Fibroblast of villous mesenchyme (primary cell): Measurements from ENCODE around the gene CIAO2B. TPM values are rescaled to one million over a fixed set of nuclear protein-coding genes. Genes with fewer than 3 reads are reported as not detected.

ENCODE experiments used
- DNase-seq: peaks from one replicate; pipeline ENCODE4 v3.0.0-alpha.2; 2010; ENCODE audit warnings: low read depth
- H3K4me3 ChIP-seq: 2 replicates; pipeline ENCODE4 v1.5.1; 2011; ENCODE audit warnings: low read depth, mild to moderate bottlenecking, low read length
- CTCF ChIP-seq: IDR thresholded peaks from 2 replicates; pipeline ENCODE4 v1.5.1; 2012; ENCODE audit warnings: low read depth, mild to moderate bottlenecking, low read length; ENCODE audit not compliant: insufficient read depth
- total RNA-seq: library from RNA; depleted of rRNA; stranded (reverse); fragments of >200 nt; gene quantifications from 2 replicates; pipeline ENCODE4 v1.2.3, GENCODE V29; 2012

Gene CIAO2B
- total RNA-seq, 1 donor, result 136 TPM

DNA sequence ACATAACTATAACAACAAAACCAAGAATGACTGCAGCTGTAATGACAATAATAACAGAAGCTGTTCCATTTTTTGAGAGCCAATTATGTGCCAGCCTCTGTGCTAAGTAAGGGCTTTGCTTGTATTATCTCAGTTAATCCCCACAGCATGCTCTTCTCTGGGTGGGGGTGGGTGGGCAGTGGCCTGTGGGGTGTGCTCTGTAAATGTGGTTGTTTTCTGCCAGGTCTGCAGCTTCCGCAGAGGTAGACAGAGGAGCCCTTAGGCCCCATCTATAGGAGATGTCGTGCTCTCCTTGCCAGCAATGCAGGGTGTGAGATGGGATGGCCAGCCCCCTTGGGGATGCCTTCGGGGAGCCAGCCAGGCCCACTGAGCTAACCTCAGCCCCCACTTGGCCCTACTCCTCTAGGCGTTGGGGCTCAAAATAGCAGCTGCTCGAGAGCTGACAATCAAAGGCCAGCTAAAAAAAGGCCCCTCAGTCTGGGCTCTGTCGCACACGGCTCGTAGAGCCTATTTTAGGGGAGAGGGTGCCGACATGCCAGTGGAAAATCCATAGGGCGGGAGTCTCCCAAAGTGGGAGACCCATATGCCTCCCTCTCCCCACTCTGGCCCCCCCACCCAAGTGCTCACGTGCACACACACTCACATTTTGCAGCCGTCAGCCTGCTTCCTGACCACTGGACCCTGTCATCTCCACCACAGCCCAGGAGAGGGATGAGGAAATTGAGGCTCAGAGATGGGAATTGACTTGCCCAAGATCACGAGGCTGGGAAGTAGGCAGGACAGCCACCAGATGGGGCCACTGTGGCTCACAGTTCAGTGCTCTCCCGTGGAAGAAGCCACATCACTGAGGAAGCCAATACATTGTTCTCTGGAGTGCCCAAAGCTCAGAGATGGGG, 31.3 kb downstream of the CIAO2B start:
- H3K4me3 ChIP-seq, result no peak overlapping the region
- TF ChIP-seq CTCF, result no peak
- DNase-seq, result no peak

DNA sequence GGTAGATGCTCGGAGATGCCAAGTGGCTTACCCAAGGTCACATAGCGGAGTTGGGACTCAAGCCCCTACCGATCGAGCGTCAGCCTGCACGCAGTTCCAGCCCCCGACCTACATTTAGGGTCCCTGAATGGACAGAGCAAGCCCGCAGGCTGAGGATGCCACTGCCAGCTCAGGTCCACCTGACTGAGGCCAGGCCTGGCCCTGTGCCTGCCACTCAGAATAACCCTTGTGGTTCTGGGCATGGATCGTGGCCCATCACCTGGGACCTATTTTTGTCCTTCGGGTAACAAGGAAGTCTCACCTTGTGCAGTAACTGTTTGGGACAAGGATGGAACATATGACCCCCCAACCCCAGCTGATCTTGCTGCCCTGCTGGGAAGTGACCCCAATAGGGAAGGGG, 32.6 kb downstream of the CIAO2B start:
- H3K4me3 ChIP-seq, result no peak overlapping the region
- no peak for TF ChIP-seq CTCF
- no peak for DNase-seq

- no peak for TF ChIP-seq CTCF
- no peak for DNase-seq
- H3K4me3 ChIP-seq, result no peak overlapping the region
Measured at GRCh38 chr16:66900721-66901441, 33.3 kb downstream of the CIAO2B start.

GRCh38 chr16:66899945-66900710, 34.1 kb downstream of the CIAO2B start:
- TF ChIP-seq CTCF, result no peak
- DNase-seq, result peak; percentile 93
- no peak overlapping the region for H3K4me3 ChIP-seq

DNA sequence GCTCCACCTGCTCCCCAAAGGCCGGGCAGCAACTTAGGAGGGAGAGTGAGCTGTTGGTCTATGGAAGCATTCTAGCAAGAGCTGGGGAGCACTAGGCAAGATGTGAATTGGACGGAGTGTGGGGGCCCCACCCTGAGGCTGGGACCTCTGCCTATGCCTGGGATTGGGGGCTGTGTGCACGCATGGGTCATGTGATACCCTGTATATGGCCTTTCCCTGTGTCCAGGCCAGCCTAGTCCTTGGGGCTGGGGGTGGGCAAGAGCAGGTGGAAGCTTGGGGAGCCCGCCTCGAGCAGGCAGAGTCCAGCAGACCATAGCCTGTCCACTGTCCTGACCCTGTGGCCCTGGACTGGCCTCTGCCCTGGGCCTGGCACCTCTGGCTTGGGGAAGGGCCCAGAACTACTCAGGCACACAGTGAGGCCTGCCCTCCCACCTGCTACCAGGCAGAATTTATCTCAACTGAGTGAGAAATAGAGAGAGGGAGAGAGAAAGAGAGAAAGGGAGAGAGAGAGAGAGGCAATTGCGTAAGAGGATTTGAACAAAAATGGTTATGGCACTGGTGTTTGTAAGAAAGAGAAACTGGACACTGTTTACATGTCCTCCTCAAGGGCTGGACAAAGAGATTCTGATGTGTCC, 34.8 kb downstream of the CIAO2B start:
- TF ChIP-seq CTCF, result no peak
- no peak overlapping the region for H3K4me3 ChIP-seq
- DNase-seq, result peak; percentile 88

GRCh38 chr16:66898933-66899309, 35.3 kb downstream of the CIAO2B start:
- no peak overlapping the region for H3K4me3 ChIP-seq
- no peak for TF ChIP-seq CTCF
- no peak for DNase-seq
